ENCODE results near the gene SACM1L.

The SACM1L gene

GRCh38 chr3:45773072-45773471 lies 83.9 kb downstream of the SACM1L start:
- no peak overlapping the region for H3K4me3 ChIP-seq (ENCODE audit: low read depth, low read length)
- in situ Hi-C loops (cut with HindIII; ENCODE audit: low sequenced_read_pairs) = no loop called here
- no peak for DNase-seq (ENCODE audit: low read depth)
- TF ChIP-seq, protein P1, sequence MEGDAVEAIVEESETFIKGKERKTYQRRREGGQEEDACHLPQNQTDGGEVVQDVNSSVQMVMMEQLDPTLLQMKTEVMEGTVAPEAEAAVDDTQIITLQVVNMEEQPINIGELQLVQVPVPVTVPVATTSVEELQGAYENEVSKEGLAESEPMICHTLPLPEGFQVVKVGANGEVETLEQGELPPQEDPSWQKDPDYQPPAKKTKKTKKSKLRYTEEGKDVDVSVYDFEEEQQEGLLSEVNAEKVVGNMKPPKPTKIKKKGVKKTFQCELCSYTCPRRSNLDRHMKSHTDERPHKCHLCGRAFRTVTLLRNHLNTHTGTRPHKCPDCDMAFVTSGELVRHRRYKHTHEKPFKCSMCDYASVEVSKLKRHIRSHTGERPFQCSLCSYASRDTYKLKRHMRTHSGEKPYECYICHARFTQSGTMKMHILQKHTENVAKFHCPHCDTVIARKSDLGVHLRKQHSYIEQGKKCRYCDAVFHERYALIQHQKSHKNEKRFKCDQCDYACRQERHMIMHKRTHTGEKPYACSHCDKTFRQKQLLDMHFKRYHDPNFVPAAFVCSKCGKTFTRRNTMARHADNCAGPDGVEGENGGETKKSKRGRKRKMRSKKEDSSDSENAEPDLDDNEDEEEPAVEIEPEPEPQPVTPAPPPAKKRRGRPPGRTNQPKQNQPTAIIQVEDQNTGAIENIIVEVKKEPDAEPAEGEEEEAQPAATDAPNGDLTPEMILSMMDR (IDR thresholded peaks at IDR 0.05; ENCODE audit: low read depth, low read length, missing control alignments) = no peak

- in situ Hi-C loops (cut with HindIII; ENCODE audit: low sequenced_read_pairs) = no loop called here
- DNase-seq (ENCODE audit: low read depth) = no peak
- TF ChIP-seq, protein P1 (IDR thresholded peaks at IDR 0.05; ENCODE audit: low read depth, low read length, missing control alignments) = no peak
Observed at GRCh38 chr3:45773714-45774449, 84.7 kb downstream of the SACM1L start.

GRCh38 chr3:45774581-45775521 lies 85.7 kb downstream of the SACM1L start:
- in situ Hi-C loops (cut with HindIII; ENCODE audit: low sequenced_read_pairs) = no loop called here
- no peak for DNase-seq (ENCODE audit: low read depth)
- TF ChIP-seq, protein P1 (IDR thresholded peaks at IDR 0.05; ENCODE audit: low read depth, low read length, missing control alignments) = no peak
- no peak overlapping the region for H3K4me3 ChIP-seq (ENCODE audit: low read depth, low read length)

More at GRCh38 chr3:45773714-45774449, 84.7 kb downstream of the SACM1L start:
- H3K4me3 ChIP-seq (ENCODE audit: low read depth, low read length) = no peak overlapping the region

- in situ Hi-C loops (cut with HindIII; ENCODE audit: low sequenced_read_pairs) = no loop called here
- TF ChIP-seq, protein P1 (IDR thresholded peaks at IDR 0.05; ENCODE audit: low read depth, low read length, missing control alignments) = no peak
- no peak overlapping the region for H3K4me3 ChIP-seq (ENCODE audit: low read depth, low read length)
- no peak for DNase-seq (ENCODE audit: low read depth)
Observed at GRCh38 chr3:45775571-45776300, 86.5 kb downstream of the SACM1L start.

DNA sequence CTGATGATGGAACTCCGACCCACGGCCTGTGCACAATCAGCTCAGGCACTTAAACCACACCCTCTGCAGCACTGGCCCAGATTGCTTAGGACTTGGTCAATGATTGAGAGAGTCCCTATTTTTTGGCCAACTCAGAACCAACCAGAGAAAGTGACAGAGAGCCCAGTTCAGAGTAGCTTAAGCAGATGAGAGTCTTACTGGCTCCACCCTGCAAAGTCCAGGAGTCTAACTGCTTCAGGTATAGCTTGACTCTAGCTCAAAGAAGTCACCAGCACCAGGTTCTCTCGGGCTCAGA lies 87.1 kb downstream of the SACM1L start:
- in situ Hi-C loops (cut with HindIII; ENCODE audit: low sequenced_read_pairs) = no loop called here
- TF ChIP-seq, protein P1 (IDR thresholded peaks at IDR 0.05; ENCODE audit: low read depth, low read length, missing control alignments) = no peak
- no peak overlapping the region for H3K4me3 ChIP-seq (ENCODE audit: low read depth, low read length)
- no peak for DNase-seq (ENCODE audit: low read depth)

GRCh38 chr3:45776611-45777010 lies 87.4 kb downstream of the SACM1L start:
- DNase-seq (ENCODE audit: low read depth) = no peak
- H3K4me3 ChIP-seq (ENCODE audit: low read depth, low read length) = no peak overlapping the region
- TF ChIP-seq, protein P1 (IDR thresholded peaks at IDR 0.05; ENCODE audit: low read depth, low read length, missing control alignments) = no peak
- in situ Hi-C loops (cut with HindIII; ENCODE audit: low sequenced_read_pairs) = no loop called here
